CD4-positive, CD25-positive, alpha-beta regulatory T cell (primary cell): ENCODE data around the gene PPP1R13B. TPM values are rescaled to one million over a fixed set of nuclear protein-coding genes. Genes with fewer than 3 reads are reported as not detected.

Experiments used
- polyA plus RNA-seq, 4 donors: library from polyadenylated mRNA; unstranded; fragments of 300-500 nt; fragmentation: Illumina TruSeq; gene quantifications; one replicate each; pipeline ENCODE4 v1.2.3, GENCODE V29; 2021
- total RNA-seq: library from RNA; stranded (reverse); gene quantifications from one replicate; pipeline ENCODE4 v1.2.3, GENCODE V29; 2022

Gene PPP1R13B
- total and polyA plus RNA-seq, 5 donors from 2014 or later = 1.5 to 21.5 (median 3.0) TPM

Other genes with a start within 250 kb of the PPP1R13B start
- 217 TPM for gene KLC1, start 218.4 kb downstream of the PPP1R13B start, total RNA-seq
- 10 to 100 TPM; 51.9 to 67.0 (median 64.7) TPM for gene KLC1, start 218.4 kb downstream of the PPP1R13B start, polyA plus RNA-seq
- 9.8 TPM for gene XRCC3, start 132.1 kb downstream of the PPP1R13B start, total RNA-seq
- 1 to 10 TPM; 3.0 to 4.7 (median 4.3) TPM for gene XRCC3, start 132.1 kb downstream of the PPP1R13B start, polyA plus RNA-seq
- 13.7 TPM for gene ZFYVE21, start 131.8 kb downstream of the PPP1R13B start, total RNA-seq
- gene ZFYVE21, start 131.8 kb downstream of the PPP1R13B start, polyA plus RNA-seq = 10 to 100 TPM; 12.1 to 25.0 (median 16.1) TPM
- gene TDRD9, start 80.9 kb upstream of the PPP1R13B start, total RNA-seq = 0.37 TPM
- under 1 TPM in 2 of 4 donors, not detected in 2; 0.11 to 0.14 TPM for gene TDRD9, start 80.9 kb upstream of the PPP1R13B start, polyA plus RNA-seq
- gene RD3L, start 95.0 kb upstream of the PPP1R13B start, total RNA-seq = not detected
- gene RD3L, start 95.0 kb upstream of the PPP1R13B start, polyA plus RNA-seq = not detected
- not detected for gene ASPG, start 238.1 kb upstream of the PPP1R13B start, total RNA-seq
- not detected for gene ASPG, start 238.1 kb upstream of the PPP1R13B start, polyA plus RNA-seq